ENCODE measurements around the gene EFHD2.

- TF ChIP-seq, protein P1, sequence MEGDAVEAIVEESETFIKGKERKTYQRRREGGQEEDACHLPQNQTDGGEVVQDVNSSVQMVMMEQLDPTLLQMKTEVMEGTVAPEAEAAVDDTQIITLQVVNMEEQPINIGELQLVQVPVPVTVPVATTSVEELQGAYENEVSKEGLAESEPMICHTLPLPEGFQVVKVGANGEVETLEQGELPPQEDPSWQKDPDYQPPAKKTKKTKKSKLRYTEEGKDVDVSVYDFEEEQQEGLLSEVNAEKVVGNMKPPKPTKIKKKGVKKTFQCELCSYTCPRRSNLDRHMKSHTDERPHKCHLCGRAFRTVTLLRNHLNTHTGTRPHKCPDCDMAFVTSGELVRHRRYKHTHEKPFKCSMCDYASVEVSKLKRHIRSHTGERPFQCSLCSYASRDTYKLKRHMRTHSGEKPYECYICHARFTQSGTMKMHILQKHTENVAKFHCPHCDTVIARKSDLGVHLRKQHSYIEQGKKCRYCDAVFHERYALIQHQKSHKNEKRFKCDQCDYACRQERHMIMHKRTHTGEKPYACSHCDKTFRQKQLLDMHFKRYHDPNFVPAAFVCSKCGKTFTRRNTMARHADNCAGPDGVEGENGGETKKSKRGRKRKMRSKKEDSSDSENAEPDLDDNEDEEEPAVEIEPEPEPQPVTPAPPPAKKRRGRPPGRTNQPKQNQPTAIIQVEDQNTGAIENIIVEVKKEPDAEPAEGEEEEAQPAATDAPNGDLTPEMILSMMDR (IDR thresholded peaks at IDR 0.05) = no peak
- TF ChIP-seq EZH2phosphoT487 (IDR thresholded peaks at IDR 0.05) = no peak
These were observed 51.0 kb downstream of the EFHD2 start for GRCh38 chr1:15460708-15461095.
